ENCODE results near the gene FLT3LG. TPM values are rescaled to one million over a fixed set of nuclear protein-coding genes. Genes with fewer than 3 reads are reported as not detected.

FLT3LG gene
- total RNA-seq, 1 donor from 2014 or later, result 0.81 TPM

DNA sequence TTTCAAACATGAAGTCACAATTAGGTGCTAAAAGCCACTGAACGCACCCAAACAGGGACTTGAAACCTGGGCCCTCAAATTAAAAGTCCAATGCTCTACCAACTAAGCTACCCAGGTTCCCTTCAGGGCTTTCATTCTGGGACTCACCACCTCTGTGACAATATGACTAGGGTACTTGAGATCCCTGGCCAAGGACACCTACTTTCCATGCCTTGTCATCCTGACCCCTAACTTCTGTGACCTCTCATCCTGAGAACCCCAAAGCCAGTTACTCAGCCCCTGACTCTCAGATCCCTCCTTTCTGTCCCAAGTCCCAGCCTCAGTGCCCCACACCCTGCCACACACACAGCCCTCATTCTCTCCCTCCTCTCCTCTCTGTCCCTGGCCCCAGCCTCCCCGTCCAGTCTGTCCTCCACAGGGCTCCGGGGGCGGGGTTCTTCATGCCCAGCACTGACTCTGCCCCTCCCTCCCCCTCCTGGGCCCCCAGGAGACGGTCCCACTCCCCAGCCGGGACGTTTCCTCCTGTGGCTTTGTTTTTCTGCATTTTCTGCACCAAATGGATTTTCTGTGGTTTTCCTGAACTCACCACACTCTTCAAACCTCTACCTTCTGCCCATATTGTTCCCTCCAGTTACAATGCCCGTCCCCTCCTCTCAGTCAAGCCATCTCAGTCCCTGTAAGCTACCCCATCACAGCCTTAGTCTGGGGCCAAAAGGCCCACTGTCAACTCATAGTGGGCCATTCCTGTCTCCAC, 60.8 kb downstream of the FLT3LG start:
- TF ChIP-seq CTCF (conservative IDR thresholded peaks at IDR 0.05; ENCODE audit: low read depth, low read length), result no peak
- no peak overlapping the region for H3K4me3 ChIP-seq (ENCODE audit: low read depth, low read length)
- no peak for DNase-seq (ENCODE audit: low read depth)

Other genes with a start within 250 kb of the FLT3LG start
- gene SLC6A16, start 149.0 kb upstream of the FLT3LG start, total RNA-seq, result 0.07 and 0.29 TPM in 2 replicates
- not detected in 2 replicates for gene CD37, start 138.8 kb upstream of the FLT3LG start, total RNA-seq
- 74.5 and 89.5 TPM in 2 replicates for gene TEAD2, start 111.8 kb upstream of the FLT3LG start, total RNA-seq
- gene DKKL1, start 110.3 kb upstream of the FLT3LG start, total RNA-seq, result 1.3 TPM in 1 of 2 replicates, not detected in the other
- 0.06 TPM in 1 of 2 replicates, not detected in the other for gene KASH5, start 86.0 kb upstream of the FLT3LG start, total RNA-seq
- gene PTH2, start 50.8 kb upstream of the FLT3LG start, total RNA-seq, result not detected in 2 replicates
- gene GFY, start 48.8 kb upstream of the FLT3LG start, total RNA-seq, result not detected in 2 replicates
- not detected in 2 replicates for gene SLC17A7, start 32.7 kb upstream of the FLT3LG start, total RNA-seq
- gene PIH1D1, start 22.4 kb upstream of the FLT3LG start, total RNA-seq, result 130 and 147 TPM in 2 replicates
- 41.5 and 44.9 TPM in 2 replicates for gene ALDH16A1, start 21.0 kb upstream of the FLT3LG start, total RNA-seq
- 3,343 and 3,374 TPM in 2 replicates for gene RPL13A, start 13.4 kb downstream of the FLT3LG start, total RNA-seq
- 3,600 and 5,144 TPM in 2 replicates for gene RPS11, start 22.2 kb downstream of the FLT3LG start, total RNA-seq
- gene FCGRT, start 38.4 kb downstream of the FLT3LG start, total RNA-seq, result 34.2 and 79.3 TPM in 2 replicates
- gene RCN3, start 53.8 kb downstream of the FLT3LG start, total RNA-seq, result 14.1 and 32.9 TPM in 2 replicates
- 82.4 and 168 TPM in 2 replicates for gene NOSIP, start 106.3 kb downstream of the FLT3LG start, total RNA-seq
- 0.87 and 1.0 TPM in 2 replicates for gene PRRG2, start 107.1 kb downstream of the FLT3LG start, total RNA-seq
- gene PRR12, start 117.0 kb downstream of the FLT3LG start, total RNA-seq, result 6.7 and 7.8 TPM in 2 replicates
- gene RRAS, start 165.9 kb downstream of the FLT3LG start, total RNA-seq, result 33.5 and 67.2 TPM in 2 replicates
- gene SCAF1, start 168.0 kb downstream of the FLT3LG start, total RNA-seq, result 51.0 and 54.8 TPM in 2 replicates
- gene IRF3, start 191.6 kb downstream of the FLT3LG start, total RNA-seq, result 73.8 and 78.3 TPM in 2 replicates
- gene BCL2L12, start 191.7 kb downstream of the FLT3LG start, total RNA-seq, result 53.3 and 69.8 TPM in 2 replicates
- gene PRMT1, start 203.1 kb downstream of the FLT3LG start, total RNA-seq, result 186 and 629 TPM in 2 replicates
- 1.9 and 2.8 TPM in 2 replicates for gene ADM5, start 215.4 kb downstream of the FLT3LG start, total RNA-seq
- 1.7 and 9.9 TPM in 2 replicates for gene CPT1C, start 216.9 kb downstream of the FLT3LG start, total RNA-seq